Testis (tissue), 2 donors: ENCODE measurements around the gene IL17RD.

Experiments used
- POLR2A ChIP-seq: fragments of 450-650 bp; IDR thresholded peaks from one replicate; pipeline ENCODE4 v1.6.1; 2017; ENCODE audit warnings: antibody characterized with exemption, mild to moderate bottlenecking, moderate library complexity
- TF ChIP-seq, protein P1 (sequence below), 3 experiments: fragments of 450-650 bp in 2 of 3; fragments of 200-600 bp in 1 of 3; sonication (generic) in 1 of 3; IDR thresholded peaks; one replicate each; pipeline ENCODE4 v1.5.1; 2016 to 2019; ENCODE audit warnings: antibody characterized with exemption in 3 of 3, mild to moderate bottlenecking in 2 of 3, moderate library complexity in 1 of 3

DNA sequence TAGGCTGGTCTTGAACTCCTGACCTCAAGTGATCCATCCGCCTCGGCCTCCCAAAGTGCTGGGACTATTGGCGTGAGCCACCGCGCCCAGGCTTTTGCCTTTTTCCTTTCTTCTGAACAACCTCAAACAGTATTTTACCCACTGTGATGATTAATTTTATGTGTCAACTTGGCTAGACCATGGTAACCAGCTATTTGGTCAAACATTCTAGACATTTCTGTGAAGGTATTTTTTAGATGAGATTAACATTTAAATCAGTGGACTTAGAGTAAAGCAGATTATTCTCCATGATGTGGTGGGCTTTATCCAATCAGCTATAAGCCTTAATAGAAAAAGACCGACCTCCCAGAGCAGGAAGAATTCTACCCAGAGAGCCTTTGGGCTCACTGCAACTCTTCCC is 98.7 kb downstream of the IL17RD start:
- TF ChIP-seq, protein P1, sequence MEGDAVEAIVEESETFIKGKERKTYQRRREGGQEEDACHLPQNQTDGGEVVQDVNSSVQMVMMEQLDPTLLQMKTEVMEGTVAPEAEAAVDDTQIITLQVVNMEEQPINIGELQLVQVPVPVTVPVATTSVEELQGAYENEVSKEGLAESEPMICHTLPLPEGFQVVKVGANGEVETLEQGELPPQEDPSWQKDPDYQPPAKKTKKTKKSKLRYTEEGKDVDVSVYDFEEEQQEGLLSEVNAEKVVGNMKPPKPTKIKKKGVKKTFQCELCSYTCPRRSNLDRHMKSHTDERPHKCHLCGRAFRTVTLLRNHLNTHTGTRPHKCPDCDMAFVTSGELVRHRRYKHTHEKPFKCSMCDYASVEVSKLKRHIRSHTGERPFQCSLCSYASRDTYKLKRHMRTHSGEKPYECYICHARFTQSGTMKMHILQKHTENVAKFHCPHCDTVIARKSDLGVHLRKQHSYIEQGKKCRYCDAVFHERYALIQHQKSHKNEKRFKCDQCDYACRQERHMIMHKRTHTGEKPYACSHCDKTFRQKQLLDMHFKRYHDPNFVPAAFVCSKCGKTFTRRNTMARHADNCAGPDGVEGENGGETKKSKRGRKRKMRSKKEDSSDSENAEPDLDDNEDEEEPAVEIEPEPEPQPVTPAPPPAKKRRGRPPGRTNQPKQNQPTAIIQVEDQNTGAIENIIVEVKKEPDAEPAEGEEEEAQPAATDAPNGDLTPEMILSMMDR (IDR thresholded peaks at IDR 0.05): no peak
- TF ChIP-seq POLR2A: no peak
